SK-N-SH treated with all-trans-retinoic acid at 6 μM for 48 hours (cell line): Measurements from ENCODE around the gene NUDT2.

Experiments
- ATAC-seq: fragments of 200-7000 bp; cut with Tn5 transposase; 3 replicates; pipeline ENCODE4 v1.9.1; 2020; ENCODE audit warnings: mild to moderate bottlenecking, moderate library complexity
- ARNTL ChIP-seq: fragments of 450-650 bp; formaldehyde crosslinking; IDR thresholded peaks from 2 replicates; pipeline ENCODE4 v1.5.0; 2020; ENCODE audit warnings: low read depth, mild to moderate bottlenecking, moderate library complexity, borderline replicate concordance
- BACH2 ChIP-seq: fragments of 250-450 bp; sonication (Bioruptor Pico); IDR thresholded peaks from 2 replicates; pipeline ENCODE4 v1.9.0; 2021; ENCODE audit warnings: mild to moderate bottlenecking, borderline replicate concordance
- CREB5 ChIP-seq: fragments of 250-450 bp; sonication (Bioruptor Pico); IDR thresholded peaks from 2 replicates; pipeline ENCODE4 v1.5.1; 2020; ENCODE audit warnings: low read depth, mild to moderate bottlenecking, moderate library complexity
- CSDC2 ChIP-seq: fragments of 250-450 bp; sonication (Bioruptor Pico); IDR thresholded peaks from 2 replicates; pipeline ENCODE4 v1.5.0; 2020; ENCODE audit warnings: mild to moderate bottlenecking, moderate library complexity
- CSRNP3 ChIP-seq: fragments of 250-450 bp; sonication (Bioruptor Pico); IDR thresholded peaks from 2 replicates; pipeline ENCODE4 v1.5.1; 2021; ENCODE audit warnings: mild to moderate bottlenecking, moderate library complexity
- ESRRG ChIP-seq: fragments of 250-450 bp; sonication (Bioruptor Pico); IDR thresholded peaks from 2 replicates; pipeline ENCODE4 v1.6.1; 2021; ENCODE audit warnings: mild to moderate bottlenecking
- ISL1 ChIP-seq: fragments of 250-450 bp; sonication (Bioruptor Pico); IDR thresholded peaks from 2 replicates; pipeline ENCODE4 v2.1.2; 2022; ENCODE audit warnings: mild to moderate bottlenecking, moderate library complexity
- OSR1 ChIP-seq: fragments of 250-450 bp; sonication (Bioruptor Pico); IDR thresholded peaks from 2 replicates; pipeline ENCODE4 v1.8.0; 2022; ENCODE audit warnings: moderate library complexity, mild to moderate bottlenecking, inconsistent platforms
- PATZ1 ChIP-seq: fragments of 250-450 bp; sonication (Bioruptor Pico); IDR thresholded peaks from 2 replicates; pipeline ENCODE4 v1.8.0; 2020; ENCODE audit warnings: mild to moderate bottlenecking, moderate library complexity, borderline replicate concordance
- POU6F1 ChIP-seq: fragments of 250-450 bp; sonication (Bioruptor Pico); IDR thresholded peaks from 2 replicates; pipeline ENCODE4 v1.8.0; 2021; ENCODE audit warnings: low read depth, mild to moderate bottlenecking, moderate library complexity, borderline replicate concordance
- PPARA ChIP-seq: fragments of 250-450 bp; sonication (Bioruptor Pico); IDR thresholded peaks from 2 replicates; pipeline ENCODE4 v1.5.0; 2020; ENCODE audit warnings: mild to moderate bottlenecking, borderline replicate concordance
- SNAI2 ChIP-seq: fragments of 250-450 bp; sonication (Bioruptor Pico); IDR thresholded peaks from 2 replicates; pipeline ENCODE4 v1.5.0; 2020; ENCODE audit warnings: mild to moderate bottlenecking, moderate library complexity
- TCF4 ChIP-seq: fragments of 250-450 bp; sonication (Bioruptor Pico); IDR thresholded peaks from 2 replicates; pipeline ENCODE4 v1.8.0; 2021; ENCODE audit warnings: mild to moderate bottlenecking, moderate library complexity, borderline replicate concordance
- ZC3H10 ChIP-seq: fragments of 250-450 bp; sonication (Bioruptor Pico); IDR thresholded peaks from 2 replicates; pipeline ENCODE4 v1.5.1; 2021; ENCODE audit warnings: mild to moderate bottlenecking, moderate library complexity
- ZFP3 ChIP-seq: fragments of 250-450 bp; sonication (Bioruptor Pico); IDR thresholded peaks from 2 replicates; pipeline ENCODE4 v1.5.0; 2020; ENCODE audit warnings: mild to moderate bottlenecking, moderate library complexity
- ZFP30 ChIP-seq: fragments of 450-650 bp; formaldehyde crosslinking; IDR thresholded peaks from 2 replicates; pipeline ENCODE4 v1.5.0; 2022; ENCODE audit warnings: mild to moderate bottlenecking, moderate library complexity
- ZNF565 ChIP-seq: fragments of 450-650 bp; formaldehyde crosslinking; conservative IDR thresholded peaks from 2 replicates; pipeline ENCODE4 v1.5.0; 2020; ENCODE audit warnings: low read depth, mild to moderate bottlenecking, moderate library complexity
- ZNF70 ChIP-seq: fragments of 450-650 bp; formaldehyde crosslinking; IDR thresholded peaks from 2 replicates; pipeline ENCODE4 v1.5.0; 2020; ENCODE audit warnings: mild to moderate bottlenecking, moderate library complexity

NUDT2 gene

GRCh38 chr9:34386656-34387055 is 57.3 kb downstream of the NUDT2 start:
- TF ChIP-seq ZFP30 (no peak), CSRNP3 (no peak), BACH2 (CRISPR knock-in tag) (no peak), ARNTL (CRISPR knock-in tag) (no peak), ZNF70 (CRISPR knock-in tag) (no peak), SNAI2 (CRISPR knock-in tag) (no peak)
- no peak for ATAC-seq

GRCh38 chr9:34387239-34387638 is 57.9 kb downstream of the NUDT2 start:
- no peak for TF ChIP-seq ZFP3 (CRISPR knock-in tag)
- TF ChIP-seq OSR1 (CRISPR knock-in tag), result no peak
- TF ChIP-seq PPARA (CRISPR knock-in tag), result no peak
- TF ChIP-seq CSDC2 (CRISPR knock-in tag), result no peak
- TF ChIP-seq PATZ1 (CRISPR knock-in tag), result no peak
- no peak for TF ChIP-seq CREB5 (CRISPR knock-in tag)
- no peak for TF ChIP-seq ZC3H10 (CRISPR knock-in tag)
- TF ChIP-seq ISL1, result no peak
- no peak for TF ChIP-seq TCF4
- no peak for TF ChIP-seq ZNF565
- no peak for TF ChIP-seq SNAI2 (CRISPR knock-in tag)
- no peak for TF ChIP-seq BACH2 (CRISPR knock-in tag)
- no peak for TF ChIP-seq ESRRG
- no peak for TF ChIP-seq ZFP30
- TF ChIP-seq POU6F1 (CRISPR knock-in tag), result no peak
- TF ChIP-seq, all 23 proteins: peak for 0
- ATAC-seq, result no peak

- ATAC-seq, result no peak
- TF ChIP-seq ESRRG (no peak), ZNF565 (no peak), ZFP3 (CRISPR knock-in tag) (no peak), CSRNP3 (no peak), PPARA (CRISPR knock-in tag) (no peak), CSDC2 (CRISPR knock-in tag) (no peak)
Observed at GRCh38 chr9:34392511-34392910, 63.1 kb downstream of the NUDT2 start.
